Fibroblast of gingiva (primary cell): ENCODE data around the gene DYRK2.
A peak's percentile ranks its signal among the peaks of the same experiment; 100 is the strongest.

Experiments used
- DNase-seq: peaks from one replicate; pipeline ENCODE4 v3.0.0-alpha.2; 2011; ENCODE audit warnings: low read depth

DYRK2 gene

DNA sequence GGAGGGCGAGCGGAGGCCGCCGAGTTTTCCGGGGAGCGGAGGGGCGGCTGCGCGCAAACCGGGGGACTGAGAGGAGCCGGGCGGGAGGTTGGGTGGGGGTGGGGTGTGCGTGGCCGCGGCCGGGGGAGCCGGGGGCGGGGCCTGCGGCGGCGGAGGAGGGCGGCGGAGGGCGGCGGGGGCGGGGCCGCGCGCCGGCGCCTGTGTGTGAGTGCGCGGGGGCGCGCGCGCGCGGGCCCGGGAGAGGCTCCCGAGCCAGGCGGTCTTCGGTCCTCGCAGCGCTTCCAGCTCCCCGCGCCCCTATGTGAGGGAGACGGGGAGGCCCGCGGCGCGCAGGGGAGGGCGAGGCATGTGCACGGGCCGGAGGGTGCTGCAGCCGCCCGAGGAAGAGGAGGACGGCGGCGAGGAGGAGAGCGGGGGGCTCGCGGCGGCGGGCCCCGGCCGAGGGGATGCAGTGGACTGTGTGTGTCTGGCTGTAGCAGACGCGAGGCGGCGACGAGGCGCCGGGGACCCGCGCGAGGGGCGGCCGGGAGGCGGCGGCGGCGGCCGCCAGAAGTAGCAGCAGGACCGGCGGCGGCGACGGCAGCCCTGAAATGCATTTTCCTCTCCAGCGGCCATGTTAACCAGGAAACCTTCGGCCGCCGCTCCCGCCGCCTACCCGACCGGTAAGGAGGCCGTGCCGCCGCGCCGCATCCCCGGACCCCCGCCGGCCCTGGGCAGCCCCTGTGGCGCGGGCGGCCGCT, at the start of gene DYRK2:
DYRK2 (plus strand) TSS at position 225 of the 740 bp plus-strand sequence; CDS start at position 614, 389 bp downstream.
- peak; percentile 78 for DNase-seq

DNA sequence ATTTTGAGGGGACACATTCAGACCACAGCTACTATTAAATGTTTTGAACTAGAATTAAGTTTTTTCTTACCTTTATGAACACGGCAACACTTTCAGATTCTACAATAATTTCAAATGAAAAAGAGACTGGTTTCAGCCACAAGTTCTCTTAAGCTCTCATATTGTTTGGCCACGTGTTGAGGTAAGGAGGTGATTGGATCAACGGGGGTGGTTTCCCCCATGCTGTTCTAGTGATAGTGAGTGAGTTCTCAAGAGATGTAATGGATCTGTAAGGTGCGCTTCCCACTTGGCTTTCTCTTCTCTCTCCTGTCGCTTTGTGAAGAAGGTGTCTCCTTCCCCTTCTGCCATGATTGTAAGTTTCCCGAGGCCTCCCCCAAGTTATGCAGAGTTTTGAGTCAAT, 48.9 kb upstream of the DYRK2 start:
- DNase-seq: no peak

- no peak for DNase-seq
Observed at GRCh38 chr12:67601126-67601525, 47.4 kb upstream of the DYRK2 start.

DNA sequence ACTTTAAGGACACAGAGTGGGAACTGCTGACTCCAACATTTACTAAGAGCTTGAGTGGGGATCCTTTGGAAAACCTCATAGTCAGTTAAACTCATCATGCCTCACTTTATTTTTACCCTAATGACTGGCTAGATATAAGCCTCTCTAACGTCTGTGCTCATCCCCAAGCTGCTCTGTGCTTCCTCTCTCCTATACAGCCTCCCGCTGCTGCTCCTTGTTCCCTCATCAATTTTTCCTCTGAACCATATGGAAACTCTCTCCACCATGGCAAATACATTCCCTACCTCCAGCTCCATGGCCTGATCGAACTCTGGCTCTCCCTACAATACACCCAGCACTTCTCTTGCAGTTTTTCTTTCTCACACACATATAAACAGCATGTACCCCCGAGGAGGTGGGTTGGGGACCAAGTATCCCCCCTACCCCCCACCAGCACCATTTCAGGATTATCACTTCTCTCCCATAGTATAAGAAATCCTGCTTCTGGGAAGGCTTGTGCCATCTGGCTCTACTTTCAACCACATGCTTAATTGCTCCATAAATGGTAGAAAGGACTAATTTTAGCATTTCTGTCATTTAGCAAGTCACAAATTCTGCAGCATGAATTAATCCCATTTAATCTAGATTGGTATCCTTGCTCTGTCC, 39.2 kb upstream of the DYRK2 start:
- DNase-seq: no peak

- no peak for DNase-seq
Observed at GRCh38 chr12:67613040-67613439, 35.5 kb upstream of the DYRK2 start.

GRCh38 chr12:67617629-67618028, 30.9 kb upstream of the DYRK2 start:
- no peak for DNase-seq

DNA sequence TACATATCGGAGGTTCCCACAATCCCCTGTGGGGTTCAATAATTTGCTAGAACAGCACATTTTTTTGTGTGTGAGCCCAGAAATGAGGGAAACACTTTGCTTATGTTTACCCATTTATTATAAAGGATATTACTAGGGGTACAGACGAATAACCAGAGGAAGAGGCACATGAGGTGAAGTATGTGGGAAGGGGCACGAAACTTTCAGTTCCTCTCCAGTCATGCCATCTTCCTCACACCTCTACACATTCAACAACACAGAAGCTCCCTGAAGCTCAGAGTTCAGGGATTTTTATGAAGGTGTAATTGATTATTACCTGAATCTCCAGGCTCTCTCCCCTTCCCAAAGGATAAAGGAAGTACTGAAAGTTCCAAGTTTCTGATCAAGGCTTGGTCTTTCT, 30.2 kb upstream of the DYRK2 start:
- no peak for DNase-seq

GRCh38 chr12:67621112-67621511, 27.4 kb upstream of the DYRK2 start:
- DNase-seq: no peak

- DNase-seq: no peak
Observed at GRCh38 chr12:67621926-67622325, 26.6 kb upstream of the DYRK2 start.

GRCh38 chr12:67623259-67623658, 25.3 kb upstream of the DYRK2 start:
- DNase-seq: no peak

DNA sequence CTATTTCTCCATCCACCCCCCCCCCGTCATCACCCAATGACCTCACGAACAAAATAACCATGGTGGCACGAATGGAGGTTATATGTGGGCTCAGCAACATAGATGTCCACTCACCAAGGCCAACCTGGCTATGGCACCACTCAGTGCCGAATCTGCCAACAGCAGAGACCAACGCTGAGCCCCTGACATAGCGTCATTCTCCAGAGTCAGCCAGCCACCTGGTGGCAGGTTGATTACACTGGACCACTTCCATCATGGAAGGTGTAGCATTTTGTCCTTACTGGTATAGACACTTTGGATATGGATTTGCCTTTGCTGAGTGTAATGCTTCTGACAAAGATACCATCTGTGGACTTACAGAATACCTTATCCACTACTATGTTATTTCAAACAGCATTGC, 24.2 kb upstream of the DYRK2 start:
- no peak for DNase-seq

DNA sequence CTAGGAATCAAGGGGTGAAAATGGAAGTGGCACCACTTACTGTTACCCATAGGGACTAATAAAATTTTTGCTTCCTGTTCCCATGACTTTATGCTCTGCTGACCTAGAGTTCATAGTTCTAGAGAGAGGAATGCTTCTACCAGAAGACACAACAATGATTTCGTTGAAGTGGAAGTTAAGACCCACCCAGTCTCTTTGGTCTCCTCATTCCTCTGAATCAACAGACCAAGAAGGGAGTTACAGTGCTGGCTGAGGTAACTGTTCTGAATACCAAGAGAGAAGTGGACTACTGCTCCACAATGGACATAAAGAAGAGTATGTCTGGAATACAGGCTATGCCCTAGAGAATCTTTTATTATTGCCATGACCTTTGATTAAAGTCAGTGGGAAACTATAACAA, 23.5 kb upstream of the DYRK2 start:
- no peak for DNase-seq

DNA sequence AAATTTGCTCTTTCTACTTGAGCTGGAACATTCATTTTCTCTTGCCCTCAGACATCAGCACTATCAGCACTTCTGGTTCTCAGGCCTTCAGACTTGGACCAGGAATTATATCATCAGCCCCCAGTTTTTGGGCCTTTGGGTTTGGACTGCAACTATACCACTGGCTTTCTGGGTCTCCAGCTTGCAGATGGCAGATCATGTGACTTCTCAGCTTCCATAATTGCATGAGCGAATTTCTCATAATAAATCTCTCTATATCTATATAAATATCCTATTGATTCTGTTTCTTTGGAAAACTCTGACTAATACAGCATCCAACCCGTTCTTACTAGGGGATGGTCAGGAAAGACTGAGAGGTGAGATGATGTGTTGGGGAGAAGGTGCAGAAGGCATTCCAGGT, 22.4 kb upstream of the DYRK2 start:
- no peak for DNase-seq

DNA sequence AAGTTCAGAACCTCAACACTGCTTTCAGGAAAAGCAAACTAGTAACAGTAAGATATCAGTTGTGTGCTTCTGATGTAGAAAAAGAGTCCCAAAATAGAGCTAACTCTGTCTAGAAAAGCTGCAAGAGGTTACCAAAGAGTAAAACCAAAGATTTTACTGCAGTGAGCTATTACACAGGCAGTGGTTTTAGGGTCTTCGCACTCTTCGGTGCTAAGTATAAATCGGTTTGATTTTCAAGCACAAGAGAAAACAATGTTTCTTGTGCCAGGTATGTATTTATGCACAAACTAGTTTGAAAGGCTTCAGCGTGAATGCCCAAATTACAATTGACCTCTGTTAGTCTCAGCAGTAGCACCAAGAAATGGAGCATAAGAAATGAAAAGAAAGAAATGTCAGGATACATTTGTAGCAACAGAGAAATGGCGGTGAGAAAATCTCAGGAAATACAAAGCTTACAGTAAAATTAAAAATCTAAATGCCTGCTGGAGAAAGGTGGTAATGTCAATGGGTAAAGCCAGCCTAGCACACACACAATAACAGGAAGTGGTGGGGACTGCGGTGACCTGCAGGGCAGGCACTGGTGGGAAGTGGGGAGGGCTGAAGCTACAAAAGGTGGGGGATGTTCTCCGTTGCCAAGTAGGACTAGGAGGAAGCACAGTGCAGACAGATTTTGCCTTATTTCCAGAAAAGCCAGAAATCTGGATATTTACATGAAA, 18.0 kb upstream of the DYRK2 start:
- no peak for DNase-seq

GRCh38 chr12:67632005-67632404, 16.5 kb upstream of the DYRK2 start:
- no peak for DNase-seq

GRCh38 chr12:67633024-67633610, 15.4 kb upstream of the DYRK2 start:
- DNase-seq: no peak

DNA sequence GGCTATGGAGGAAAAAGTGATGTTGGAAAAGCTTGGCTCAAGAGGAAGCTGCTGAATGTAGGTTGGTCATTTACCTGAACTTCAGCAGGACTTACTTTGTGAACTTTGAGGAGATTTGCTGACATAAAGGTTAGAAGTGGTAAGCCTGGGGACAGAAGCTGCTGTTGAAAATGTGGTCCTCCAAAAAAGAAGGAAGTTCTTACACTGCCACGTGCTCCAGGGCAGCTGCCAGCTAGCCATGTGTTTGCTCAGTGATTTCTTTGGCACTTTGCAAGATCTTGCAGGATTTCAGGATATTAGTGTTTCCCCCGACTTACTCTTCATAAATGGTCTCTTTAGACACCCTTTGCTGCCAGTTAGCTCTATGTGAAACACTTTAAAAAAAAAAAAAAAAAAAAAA, 14.8 kb upstream of the DYRK2 start:
- no peak for DNase-seq

GRCh38 chr12:67634303-67634761, 14.2 kb upstream of the DYRK2 start:
- no peak for DNase-seq

- no peak for DNase-seq
Observed at GRCh38 chr12:67637718-67638117, 10.8 kb upstream of the DYRK2 start.

GRCh38 chr12:67638694-67639093, 9.9 kb upstream of the DYRK2 start:
- DNase-seq: no peak

- DNase-seq: no peak
Observed at GRCh38 chr12:67640863-67641262, 7.7 kb upstream of the DYRK2 start.

DNA sequence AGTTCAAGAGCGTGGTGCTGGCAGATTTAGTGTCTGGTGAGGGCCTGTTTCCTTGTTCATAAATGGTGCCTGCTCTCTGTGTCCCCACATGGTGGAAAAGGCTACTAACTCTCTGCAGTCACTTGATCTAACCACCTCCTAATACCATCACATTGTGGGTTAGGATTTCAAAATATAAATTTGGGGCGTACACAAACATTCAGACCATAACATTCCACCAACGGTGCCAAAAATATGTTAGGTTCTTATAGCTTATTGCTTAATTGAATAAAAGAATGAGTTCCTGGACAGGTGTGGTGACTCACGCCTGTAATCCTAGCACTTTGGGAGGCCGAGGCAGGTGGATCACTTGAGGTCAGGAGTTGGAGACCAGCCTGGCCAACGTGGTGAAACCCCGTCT, 3.4 kb upstream of the DYRK2 start:
- DNase-seq: no peak

- peak; percentile 54 for DNase-seq
Observed at GRCh38 chr12:67645601-67646000, 2.9 kb upstream of the DYRK2 start.
